SK-N-SH (cell line): ENCODE results near the gene TREM2.

Experiments used
- EP300 ChIP-seq, 2 experiments: IDR thresholded peaks; 2 replicates each; pipeline versions ENCODE4 v1.4.0 to v1.6.1; 2012; ENCODE audit warnings: borderline replicate concordance in 1 of 2, low read depth in 1 of 2, low read length in 1 of 2
- EZH2phosphoT487 ChIP-seq: fragments of 200-600 bp; sonication (generic); IDR thresholded peaks from 2 replicates; pipeline ENCODE4 v1.6.1; 2017; ENCODE audit warnings: low read depth, mixed run types, mild to moderate bottlenecking, antibody characterized with exemption, moderate library complexity, borderline replicate concordance
- GATA2 ChIP-seq: sonication (generic); formaldehyde crosslinking; IDR thresholded peaks from 2 replicates; pipeline ENCODE4 v1.5.0; 2020; ENCODE audit warnings: mild to moderate bottlenecking, missing genetic modification reagents
- POLR2AphosphoS5 ChIP-seq: IDR thresholded peaks from 2 replicates; pipeline ENCODE4 v1.6.1; 2012; ENCODE audit warnings: low read depth, low read length
- RCOR1 ChIP-seq: fragments of 150-350 bp; IDR thresholded peaks from 2 replicates; pipeline ENCODE4 v1.6.1; 2017; ENCODE audit warnings: antibody characterized with exemption, low read length
- RFX5 ChIP-seq: IDR thresholded peaks from 2 replicates; pipeline ENCODE4 v1.6.1; 2012; ENCODE audit warnings: mild to moderate bottlenecking, improper control_type of control experiment, low read length
- TEAD4 ChIP-seq: IDR thresholded peaks from 2 replicates; pipeline ENCODE4 v1.4.0; 2012; ENCODE audit warnings: mild to moderate bottlenecking, borderline replicate concordance; ENCODE audit not compliant: insufficient read depth
- USF2 ChIP-seq: fragments of 150-350 bp; IDR thresholded peaks from 2 replicates; pipeline ENCODE4 v1.6.1; 2017; ENCODE audit warnings: antibody characterized with exemption, low read length, low read depth, borderline replicate concordance
- YY1 ChIP-seq: IDR thresholded peaks from 2 replicates; pipeline ENCODE4 v1.4.0; 2012; ENCODE audit warnings: low read depth, mild to moderate bottlenecking
- TF ChIP-seq, protein P1 (sequence below): fragments of 200-600 bp; sonication (generic); IDR thresholded peaks from 2 replicates; pipeline ENCODE4 v1.6.1; 2017; ENCODE audit warnings: antibody characterized with exemption, mild to moderate bottlenecking, moderate library complexity

GRCh38 chr6:41187924-41188886 is 25.3 kb upstream of the TREM2 start:
- TF ChIP-seq RCOR1 (no peak), POLR2AphosphoS5 (no peak), TEAD4 (no peak), YY1 (no peak), EP300 (IDR thresholded peaks at IDR 0.05; ENCODE audit: borderline replicate concordance in 1 of 2, low read depth in 1 of 2, low read length in 1 of 2) (no peak), RFX5 (no peak), EZH2phosphoT487 (no peak), GATA2 (CRISPR knock-in tag) (no peak), USF2 (no peak)
- TF ChIP-seq, protein P1, sequence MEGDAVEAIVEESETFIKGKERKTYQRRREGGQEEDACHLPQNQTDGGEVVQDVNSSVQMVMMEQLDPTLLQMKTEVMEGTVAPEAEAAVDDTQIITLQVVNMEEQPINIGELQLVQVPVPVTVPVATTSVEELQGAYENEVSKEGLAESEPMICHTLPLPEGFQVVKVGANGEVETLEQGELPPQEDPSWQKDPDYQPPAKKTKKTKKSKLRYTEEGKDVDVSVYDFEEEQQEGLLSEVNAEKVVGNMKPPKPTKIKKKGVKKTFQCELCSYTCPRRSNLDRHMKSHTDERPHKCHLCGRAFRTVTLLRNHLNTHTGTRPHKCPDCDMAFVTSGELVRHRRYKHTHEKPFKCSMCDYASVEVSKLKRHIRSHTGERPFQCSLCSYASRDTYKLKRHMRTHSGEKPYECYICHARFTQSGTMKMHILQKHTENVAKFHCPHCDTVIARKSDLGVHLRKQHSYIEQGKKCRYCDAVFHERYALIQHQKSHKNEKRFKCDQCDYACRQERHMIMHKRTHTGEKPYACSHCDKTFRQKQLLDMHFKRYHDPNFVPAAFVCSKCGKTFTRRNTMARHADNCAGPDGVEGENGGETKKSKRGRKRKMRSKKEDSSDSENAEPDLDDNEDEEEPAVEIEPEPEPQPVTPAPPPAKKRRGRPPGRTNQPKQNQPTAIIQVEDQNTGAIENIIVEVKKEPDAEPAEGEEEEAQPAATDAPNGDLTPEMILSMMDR = no peak
